HG03520 (cell line): ENCODE measurements around the gene GRAMD2A.
"Not testable (repeated sequence)": the region's sequence is repeated elsewhere in the genome, so short reads cannot be mapped to it uniquely, and the experiment has no call there.

ENCODE experiments used
- ATAC-seq: cut with Tn5 transposase; IDR thresholded peaks from one replicate; pipeline ENCODE4 v1.9.1; 2021; ENCODE audit warnings: mild to moderate bottlenecking, moderate library complexity; ENCODE audit not compliant: unreplicated experiment

Gene GRAMD2A

GRCh38 chr15:72192416-72192815, 5.2 kb downstream of the GRAMD2A start:
- no peak for ATAC-seq

DNA sequence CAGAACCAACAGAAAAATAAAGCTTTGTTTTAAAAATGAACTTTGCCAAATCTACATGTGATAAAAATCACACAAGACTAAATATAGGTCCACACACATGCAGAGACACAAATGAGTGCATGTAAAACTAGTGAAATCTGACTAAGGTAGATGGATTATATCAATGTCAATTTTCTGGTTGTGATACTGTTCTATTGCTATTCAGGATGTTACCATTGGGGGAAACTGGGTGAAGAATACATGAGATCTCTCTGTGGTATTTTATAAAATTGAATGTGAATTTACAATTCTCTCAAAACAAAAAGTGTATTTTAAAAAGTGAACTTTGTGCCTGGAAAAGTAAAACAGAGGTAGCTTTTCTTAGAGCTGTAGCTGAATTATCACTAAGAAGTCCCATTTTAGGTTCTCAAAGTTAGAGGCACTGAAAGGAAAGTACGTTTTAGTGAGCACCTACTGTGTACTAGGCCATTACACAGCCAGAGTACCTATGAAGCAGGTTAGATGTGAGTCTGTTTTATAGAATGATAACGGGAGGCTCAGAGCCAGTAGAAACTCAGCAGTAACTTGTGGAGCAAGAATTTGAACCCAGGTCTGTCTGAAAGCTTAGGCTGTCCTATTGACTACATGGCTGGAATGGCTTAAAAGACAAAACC, 8.2 kb downstream of the GRAMD2A start:
- ATAC-seq: no peak

- no peak for ATAC-seq
These were observed 13.3 kb downstream of the GRAMD2A start for GRCh38 chr15:72184165-72184811.

- ATAC-seq: no peak
These were observed 13.8 kb downstream of the GRAMD2A start for GRCh38 chr15:72183781-72184164.

GRCh38 chr15:72182673-72183072, 14.9 kb downstream of the GRAMD2A start:
- ATAC-seq: no peak

DNA sequence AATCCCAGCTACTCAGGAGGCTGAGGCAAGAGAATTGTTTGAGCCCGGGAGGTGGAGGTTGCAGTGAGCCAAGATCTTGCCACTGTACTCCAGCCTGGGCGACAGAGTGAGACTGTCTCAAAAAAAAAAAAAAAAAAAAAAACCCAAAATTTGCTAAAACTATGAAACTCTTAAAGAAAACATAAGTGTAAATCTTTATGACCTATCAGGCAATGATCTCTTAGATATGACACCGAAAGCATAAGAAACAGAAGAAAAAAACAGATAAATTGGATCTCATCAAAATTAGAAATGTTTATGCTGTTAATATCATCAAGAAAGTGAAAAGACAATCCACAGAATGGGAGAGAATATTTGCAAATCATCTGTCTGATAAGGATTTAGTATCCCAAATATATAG, 15.3 kb downstream of the GRAMD2A start:
- no peak for ATAC-seq

DNA sequence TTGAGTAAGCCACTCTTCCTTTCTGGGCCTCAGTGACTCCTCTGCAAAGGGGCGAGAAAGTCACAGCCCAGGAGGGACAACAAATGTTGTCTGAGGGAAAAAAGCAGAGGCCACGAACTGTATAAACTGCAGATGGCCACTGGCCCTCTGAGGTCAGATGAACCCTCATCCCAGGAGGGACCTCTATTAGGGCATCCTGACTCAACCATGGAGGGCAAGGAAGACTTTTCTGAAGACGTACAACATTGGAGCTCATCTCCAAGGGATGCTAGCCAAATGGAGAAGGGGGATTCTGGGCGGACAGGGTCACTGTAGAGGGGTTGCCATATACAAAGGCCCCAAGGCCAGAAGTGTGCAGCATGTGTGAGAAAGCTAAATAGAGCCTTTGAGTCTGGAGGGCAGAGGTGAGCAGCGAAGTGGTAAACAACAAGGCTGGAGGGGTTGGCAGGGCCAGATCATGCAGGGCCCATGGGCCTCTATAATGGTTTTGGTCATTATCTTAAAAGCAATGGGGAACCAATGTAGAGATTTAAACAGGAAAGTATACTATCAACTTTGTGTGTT, 16.7 kb downstream of the GRAMD2A start:
- ATAC-seq: no peak

DNA sequence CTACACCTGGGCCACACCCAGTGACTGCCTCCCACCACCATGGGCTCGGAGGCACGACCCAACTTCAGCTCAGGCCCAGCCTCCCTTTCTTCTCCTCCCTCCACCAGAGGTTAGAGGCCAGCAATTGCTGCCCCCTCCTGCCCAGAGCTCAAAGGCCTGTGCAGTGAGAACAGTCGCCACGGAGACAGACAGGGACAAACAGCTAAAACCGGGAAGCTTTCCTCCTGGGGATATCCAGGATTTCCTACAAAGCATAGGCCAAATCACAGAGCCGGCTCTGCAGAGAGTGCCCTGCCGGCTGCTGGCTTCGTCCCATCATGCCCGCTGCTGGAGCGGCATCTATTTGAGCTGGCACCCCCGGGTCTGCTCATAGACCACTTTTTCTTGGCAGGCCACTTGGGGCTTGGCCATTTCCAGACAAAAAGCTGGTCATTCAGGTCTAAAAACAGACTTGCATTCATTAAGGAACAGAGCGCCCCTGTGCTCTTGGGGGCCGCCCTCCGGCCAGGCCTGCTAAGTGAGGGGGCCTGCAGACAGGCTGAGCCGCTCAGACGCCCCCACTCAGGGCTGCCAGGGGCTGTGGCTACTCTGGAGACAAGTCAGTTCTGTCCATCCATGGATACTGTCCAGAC, 17.5 kb downstream of the GRAMD2A start:
- no peak for ATAC-seq

DNA sequence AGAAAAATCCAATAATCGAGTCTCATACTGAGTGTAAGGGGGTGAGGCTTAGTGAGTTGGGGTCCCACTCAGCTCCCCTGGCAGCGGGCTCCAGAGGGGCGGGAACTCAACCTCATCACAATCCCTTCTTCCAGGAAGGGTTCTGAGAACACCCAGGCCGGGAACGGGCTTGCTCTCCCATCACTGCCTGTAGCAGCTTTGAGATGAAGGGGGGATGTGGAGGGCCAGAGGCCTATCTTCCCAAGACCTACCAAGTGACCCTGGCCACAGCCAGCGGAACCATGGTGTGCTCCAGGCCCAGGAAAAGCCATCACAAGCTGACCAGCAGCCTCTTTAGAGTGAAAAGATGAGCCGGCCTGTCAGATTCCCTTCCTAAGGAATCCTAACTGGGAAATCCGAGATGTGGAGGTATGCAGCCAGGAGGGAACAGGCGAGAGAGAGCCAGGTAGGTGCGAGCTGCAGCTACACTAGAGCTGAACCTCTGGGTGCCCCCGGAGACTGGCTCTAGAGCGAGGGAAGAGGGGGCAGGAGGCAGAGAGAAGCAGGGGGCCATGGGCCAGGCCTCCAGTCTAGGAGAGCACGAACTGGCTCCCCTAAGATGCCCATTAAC, 18.5 kb downstream of the GRAMD2A start:
- no peak for ATAC-seq

DNA sequence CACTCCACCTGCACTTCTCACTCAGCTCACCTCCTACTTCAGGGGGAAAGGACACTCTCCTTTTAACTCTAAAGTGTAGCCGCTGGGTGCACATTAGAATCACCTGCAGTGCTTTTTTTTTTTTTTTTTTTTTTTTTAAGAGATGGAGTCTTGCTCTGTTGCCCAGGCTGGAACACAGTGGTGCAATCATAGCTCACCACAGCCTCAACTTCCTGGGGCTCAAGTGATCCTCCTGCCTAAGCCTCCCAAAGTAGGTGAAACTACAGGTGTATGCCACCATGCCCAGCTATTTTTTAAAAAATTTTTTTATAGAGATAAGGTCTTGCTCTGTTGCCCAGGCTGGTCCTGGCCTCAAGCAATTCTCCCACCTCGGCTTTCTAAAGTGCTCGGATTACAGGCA, 20.8 kb downstream of the GRAMD2A start:
- no peak for ATAC-seq

DNA sequence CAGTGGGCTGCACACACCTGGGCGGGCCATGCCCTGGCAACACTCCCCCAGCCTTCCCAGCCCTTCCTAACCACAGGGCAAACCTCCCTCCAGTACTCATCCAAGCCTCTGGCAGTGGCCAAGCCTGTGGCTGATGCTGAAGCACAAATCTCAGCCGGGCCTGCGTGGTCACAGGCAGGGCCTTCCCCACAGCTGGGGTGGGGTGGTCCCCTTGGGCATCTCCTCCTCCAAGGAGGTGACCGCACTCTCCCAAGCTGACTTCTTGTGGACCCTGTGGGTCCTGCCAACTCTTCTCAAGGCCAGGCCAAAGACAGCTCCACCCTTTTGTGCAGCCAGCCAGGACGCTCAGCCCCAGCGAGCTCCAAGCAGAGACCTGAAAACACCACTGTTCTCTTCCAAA, 21.4 kb downstream of the GRAMD2A start:
- ATAC-seq: no peak

DNA sequence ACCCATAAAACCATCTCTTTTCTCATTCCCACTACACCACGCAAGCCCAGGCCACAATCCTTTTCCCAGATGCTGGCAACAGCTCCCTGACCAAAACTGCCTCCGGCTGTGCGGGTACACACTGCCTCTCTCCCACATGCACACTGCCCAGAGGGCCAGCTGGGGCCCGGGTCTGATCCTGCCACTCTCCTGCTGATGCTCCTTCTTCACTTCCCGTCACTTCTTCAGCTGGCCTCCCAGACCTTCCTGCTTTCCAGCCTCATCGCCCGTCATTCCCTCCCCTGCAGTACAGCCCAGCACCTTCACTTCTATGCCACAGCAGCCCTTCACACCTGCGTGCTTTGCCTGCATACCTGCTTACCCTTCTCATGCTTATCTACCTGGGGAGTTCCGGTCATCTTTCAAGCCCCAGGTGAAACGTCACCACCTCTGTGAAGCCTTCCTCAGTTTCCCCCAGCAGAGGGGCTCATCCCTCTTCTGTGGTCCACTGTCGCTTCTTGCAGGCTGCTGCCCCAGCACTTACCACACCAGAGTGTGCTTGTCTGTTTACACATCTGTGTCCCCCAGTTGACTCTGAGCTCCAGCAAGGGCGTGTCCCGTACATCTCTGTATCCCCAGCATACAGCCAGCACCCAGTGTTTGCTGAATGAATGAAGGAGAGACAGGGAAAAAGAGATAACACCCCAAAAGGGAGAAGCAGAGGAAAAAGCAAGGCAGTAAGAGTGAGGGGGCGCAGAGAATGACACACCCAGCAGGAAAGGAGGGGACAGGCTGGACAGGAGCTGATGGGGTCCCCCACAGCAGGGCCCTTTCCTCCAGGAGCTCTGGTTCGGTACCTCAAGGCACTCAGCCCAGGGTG, 22.2 kb downstream of the GRAMD2A start:
- no peak for ATAC-seq

DNA sequence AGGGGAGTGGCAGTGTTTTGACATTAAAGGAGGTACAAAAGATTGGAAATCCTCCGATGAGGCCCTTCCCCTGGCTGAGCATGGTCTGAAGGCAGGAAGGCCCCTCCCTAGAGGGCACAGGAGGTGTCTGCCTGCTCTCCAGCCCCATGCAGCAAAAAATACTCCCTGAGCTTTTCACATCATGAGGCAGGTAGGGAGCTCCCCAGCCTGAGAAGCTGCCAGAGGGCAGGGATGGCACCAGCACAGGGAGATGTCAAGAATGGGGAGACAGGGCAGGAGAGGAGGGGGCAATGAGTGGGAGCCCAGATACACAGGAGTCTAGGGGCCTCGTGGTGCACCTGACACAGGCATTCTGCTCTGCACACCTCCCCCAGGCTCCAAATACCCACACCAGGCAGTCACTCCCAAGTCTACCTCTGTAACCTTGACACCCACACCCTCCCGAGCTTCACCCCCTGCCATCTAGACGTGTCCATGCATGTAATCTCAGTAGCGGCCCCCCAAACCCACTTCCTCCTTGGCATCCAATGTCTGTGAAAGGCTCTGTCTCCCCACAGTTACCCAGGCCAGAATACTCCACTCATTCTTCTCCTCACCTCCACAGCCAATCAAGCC, 22.9 kb downstream of the GRAMD2A start:
- no peak for ATAC-seq

- ATAC-seq: no peak
These were observed 23.6 kb downstream of the GRAMD2A start for GRCh38 chr15:72173864-72174550.

GRCh38 chr15:72173401-72173800, 24.2 kb downstream of the GRAMD2A start:
- ATAC-seq: no peak

DNA sequence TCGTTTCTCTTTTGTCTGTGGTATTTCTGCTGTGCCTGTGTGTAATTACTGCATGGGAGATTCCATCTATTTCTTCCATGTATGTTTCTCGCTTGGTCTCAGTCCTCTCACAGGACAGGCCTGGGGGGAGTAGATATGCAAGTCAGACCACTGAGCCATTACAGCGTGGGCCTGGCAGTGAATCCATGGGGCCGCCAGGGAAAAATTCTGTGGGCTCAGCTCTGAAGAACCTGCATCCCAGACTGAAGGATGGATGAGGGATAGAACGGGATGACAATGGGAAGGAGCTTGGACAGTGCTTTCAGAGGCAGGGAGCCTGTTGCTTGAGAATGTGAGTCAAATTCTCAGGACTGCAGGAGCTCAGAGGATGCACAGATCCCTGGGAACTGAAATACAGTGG, 24.8 kb downstream of the GRAMD2A start:
- ATAC-seq: no peak

GRCh38 chr15:72171978-72172377, 25.6 kb downstream of the GRAMD2A start:
- ATAC-seq: not testable (repeated sequence)

GRCh38 chr15:72170691-72171090, 26.9 kb downstream of the GRAMD2A start:
- ATAC-seq: no peak

DNA sequence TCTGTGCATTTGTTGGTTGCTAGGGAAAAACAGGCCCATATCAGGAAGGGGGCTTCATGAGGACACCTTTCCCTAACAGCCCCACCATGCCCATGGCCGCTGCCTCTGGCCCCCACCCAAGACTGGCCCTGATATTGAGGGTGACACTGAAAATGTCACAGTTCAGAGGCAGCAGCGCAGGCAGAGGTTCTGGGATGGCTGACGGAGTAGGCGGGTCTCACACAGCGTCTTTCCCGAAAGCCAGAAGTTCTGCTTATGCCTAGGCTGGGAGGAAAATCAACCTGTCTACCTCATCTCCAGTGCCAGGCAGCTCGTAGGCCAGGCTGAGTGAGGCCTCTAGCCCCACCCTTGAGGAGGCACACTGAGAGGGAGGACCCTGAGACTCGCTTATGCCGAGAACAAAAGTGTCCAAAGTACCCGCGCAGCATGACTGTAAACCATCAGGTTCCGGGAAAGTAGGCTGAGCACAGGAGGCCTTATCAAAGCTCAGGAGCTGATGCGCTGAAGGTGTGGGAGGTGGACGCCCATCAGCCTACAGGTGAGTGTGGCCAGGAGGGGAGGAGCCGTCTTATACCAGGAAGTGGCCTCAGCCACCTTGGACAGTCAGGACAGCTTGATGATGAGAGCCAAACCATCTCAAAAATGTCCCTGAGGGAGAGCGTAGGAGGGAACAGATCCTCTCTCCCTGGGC, 27.5 kb downstream of the GRAMD2A start:
- no peak for ATAC-seq
